Measurements from ENCODE around the gene GLS2.
"Not testable (repeated sequence)": the region's sequence is repeated elsewhere in the genome, so short reads cannot be mapped to it uniquely, and the experiment has no call there.

The GLS2 gene

DNA sequence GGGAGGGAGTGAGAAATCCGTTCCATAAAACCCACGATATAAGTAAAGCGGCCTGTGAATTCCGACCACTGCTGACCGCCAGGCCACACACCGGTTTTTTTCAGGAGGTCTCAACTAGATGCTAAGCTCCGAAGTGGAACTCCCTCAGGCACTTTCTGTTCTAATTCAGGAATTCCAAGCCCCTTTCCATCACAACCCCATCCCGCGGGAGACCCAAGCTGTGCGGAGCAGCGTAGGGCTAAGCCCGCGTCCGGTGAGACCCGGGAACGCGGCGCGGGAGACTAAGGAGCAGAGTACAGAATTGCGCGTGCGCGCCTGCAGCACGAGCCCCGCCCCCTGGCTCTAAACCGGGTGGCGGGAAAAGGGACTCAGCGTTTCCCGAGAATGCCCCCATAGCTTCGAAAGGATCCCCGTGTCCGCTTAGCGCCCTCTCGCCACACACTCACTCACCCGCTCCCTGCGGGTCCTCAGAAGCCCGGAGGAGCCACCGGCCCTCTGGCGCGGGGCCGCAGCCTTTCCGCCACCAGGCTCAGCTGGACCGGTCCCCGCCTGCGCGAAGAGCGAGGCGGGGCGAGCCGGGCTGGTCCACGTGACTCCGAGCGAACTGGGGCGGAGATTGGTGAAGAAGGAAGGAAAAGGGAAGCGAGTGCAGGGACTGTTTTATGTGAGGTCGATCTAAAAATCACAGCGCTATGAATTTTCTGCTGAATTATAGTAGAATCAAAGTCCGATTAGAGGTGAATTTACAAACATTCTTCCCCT is 38.9 kb downstream of the GLS2 start, which contains the start of gene TIMELESS:
Gene TIMELESS, minus strand, starts transcription at position 567 of the 762 bp plus-strand sequence. CDS start 15,256 bp downstream, outside the sequence.
- DNase-seq (ENCODE audit: low read depth), result peak; percentile 74

DNA sequence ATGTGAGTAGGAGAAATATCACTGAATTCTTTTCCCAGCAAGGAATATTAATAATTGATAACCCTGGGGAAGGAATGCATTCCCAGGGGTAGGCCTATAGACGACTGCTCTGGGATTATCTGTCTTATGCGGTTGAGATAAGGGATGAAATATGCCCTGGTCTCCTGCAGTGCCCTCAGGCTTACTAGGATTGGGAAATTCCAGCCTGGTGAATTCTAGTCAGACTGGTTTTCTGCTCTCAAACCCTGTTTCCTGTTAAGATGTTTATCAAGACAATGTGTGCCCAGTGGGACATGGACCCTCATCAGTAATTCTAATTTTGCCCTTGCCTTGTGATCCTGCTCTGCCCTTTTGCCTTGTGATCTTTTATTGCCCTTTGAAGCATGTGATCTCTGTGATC is 44.8 kb downstream of the GLS2 start:
- DNase-seq (ENCODE audit: low read depth), result not testable (repeated sequence)

DNA sequence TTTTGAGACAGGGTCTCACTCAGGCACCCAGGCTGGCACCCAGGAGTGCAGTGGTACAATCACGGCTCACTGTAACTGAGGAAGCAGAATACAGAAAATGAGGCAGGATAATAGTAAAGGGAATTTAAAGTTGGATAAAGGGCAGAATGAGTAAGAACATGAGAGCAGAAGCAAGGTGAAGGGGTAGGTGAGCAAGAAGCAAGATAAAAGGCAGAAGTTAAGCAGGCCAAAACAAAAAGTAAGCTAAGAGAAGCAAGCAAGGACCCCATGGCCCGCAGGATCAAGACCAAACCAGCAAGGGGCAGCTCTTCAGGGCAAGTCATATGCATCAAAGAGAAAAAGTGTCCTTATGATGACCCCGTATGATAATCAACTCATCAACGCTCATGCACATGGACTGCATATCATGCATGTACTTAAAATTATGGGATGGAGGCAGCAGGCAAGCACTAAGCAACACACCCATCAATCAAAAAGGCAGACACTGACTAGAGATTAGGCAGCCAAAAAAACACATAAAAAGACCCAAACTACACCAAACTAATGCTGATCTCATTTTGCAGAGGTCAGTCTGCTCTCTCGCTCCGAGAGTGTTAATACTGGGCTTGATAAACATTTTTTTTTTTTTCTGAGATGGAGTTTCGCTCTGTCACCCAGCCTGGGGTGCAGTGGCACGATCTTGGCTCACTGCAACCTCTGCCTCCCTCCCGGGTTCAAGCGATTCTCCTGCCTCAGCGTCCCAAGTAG is 50.4 kb downstream of the GLS2 start:
- DNase-seq (ENCODE audit: low read depth), result no peak

DNA sequence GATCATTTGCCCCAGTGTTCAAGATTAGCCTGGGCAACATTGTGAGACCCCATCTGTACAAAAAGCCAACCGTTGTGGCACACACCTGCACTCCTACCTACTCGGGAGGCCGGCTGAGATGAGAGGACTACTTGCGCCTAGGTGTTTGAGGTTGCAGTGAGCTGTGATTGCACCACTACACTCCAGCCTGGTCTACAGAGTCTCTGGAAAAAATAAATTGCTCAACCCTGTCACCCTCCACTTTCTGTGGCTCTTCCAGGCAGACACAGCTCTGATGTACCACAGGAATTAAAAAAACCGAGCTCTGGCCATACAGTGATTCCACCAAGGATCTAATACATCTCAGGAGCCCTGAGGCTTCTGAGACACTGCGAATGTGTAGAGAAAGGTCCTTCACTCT is 53.1 kb downstream of the GLS2 start:
- DNase-seq (ENCODE audit: low read depth), result no peak

DNA sequence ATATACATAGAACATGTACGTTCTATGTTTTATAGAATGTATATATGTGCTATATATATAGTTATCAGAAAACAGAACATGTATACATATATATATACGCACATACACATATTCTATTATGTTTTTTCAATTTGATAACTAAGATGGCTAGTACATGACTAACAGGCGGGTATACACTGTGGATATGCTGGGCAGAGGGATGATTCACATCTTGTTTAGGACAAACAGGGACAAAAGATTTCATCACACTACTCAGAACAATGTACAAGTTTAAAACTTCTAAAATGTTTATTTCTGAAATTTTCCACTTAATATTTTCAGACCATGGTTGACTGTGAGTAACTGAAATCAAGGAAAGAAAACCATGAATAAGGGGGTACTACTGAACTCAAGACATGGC is 56.1 kb downstream of the GLS2 start:
- DNase-seq (ENCODE audit: low read depth), result no peak

DNA sequence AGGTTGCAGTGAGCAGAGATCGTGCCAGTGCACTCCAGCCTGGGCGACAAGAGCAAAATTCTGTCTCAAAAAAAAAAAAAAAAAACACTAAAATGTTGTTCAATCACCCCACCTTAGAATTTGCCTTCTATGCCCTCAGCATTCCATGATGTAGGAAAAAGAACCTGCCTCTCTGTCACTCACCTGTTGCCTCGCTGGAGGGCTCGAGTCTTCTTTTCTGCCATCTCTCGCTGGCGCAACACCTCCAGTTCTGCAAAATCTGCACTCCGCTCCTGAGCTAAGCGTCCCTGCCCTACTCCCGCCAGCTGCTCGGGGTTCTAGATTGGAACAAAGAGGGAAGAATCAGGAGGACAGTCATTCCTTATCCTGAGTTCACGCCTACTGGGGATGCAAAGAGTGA is 56.7 kb downstream of the GLS2 start:
- DNase-seq (ENCODE audit: low read depth), result no peak

DNA sequence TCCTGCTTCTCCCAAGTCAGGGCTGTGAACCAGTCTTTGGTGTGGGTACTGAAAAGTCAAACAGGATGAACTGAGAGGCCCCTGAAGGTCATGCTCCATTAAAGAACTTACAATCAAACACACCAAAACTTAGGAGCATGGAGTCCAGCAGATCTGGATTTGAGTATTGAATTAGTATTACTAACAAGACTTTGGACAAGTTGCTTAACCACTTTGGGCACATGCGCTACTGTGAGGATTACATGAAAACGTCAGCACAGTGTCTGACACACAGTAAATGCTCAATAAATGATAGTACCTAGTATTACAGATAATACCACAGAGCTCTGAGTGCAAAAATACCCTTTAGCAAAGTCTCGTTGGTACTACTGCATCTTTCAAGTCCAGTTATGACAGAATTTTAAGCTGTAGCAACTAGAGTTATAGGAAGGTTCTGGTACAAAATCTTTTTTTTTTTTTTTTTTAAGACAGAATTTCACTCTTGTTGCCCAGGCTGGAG is 62.0 kb downstream of the GLS2 start:
- DNase-seq (ENCODE audit: low read depth), result no peak

DNA sequence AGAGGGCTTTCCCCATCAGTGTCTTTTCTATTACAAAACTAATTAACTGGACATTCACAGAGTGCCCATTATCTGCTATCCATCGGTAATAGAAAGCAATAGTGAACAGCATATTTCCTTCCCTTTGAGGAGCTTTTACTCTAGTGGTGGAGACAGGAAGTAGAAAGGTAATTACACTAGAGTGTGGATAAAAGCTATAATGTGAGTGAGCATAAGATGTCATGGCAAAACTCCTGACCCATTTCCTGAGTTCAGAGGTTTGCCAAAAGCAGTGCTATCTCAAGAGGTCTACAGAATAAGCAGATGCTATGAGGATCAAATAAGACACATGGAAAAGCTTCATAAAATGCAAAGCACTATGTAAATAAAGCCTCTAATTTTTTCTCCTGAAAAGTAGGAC is 62.8 kb downstream of the GLS2 start:
- DNase-seq (ENCODE audit: low read depth), result no peak
